NCI-H2081 (cell line): ENCODE results near the gene COL6A5.
"Not testable (repeated sequence)": the region's sequence is repeated elsewhere in the genome, so short reads cannot be mapped to it uniquely, and the experiment has no call there.

Source experiments
- DNase-seq, 2 experiments: peaks; one replicate each; lab custom pipeline; 2025; lab: John Stamatoyannopoulos, UW

COL6A5 gene

DNA sequence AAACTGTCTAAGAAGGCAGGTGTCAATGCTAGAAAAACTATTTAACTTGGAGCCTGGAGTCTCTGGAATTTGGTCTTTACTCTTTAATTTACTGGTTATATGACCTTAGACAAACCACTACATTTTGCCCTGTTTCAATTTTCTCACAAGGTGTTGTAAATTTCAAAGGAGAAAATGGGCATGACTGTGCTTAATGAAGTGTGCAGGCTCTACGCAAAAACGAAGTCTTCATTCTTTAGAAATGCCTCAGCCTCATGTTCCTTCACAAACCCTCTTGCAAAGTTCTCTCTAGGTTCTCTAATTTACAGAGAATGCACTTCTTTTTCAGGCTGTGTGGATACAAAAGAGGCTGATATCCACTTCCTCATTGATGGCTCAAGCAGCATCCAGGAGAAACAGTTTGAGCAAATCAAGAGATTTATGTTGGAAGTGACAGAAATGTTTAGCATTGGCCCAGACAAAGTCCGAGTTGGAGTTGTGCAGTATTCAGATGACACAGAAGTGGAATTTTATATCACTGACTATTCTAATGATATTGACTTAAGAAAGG, 39.1 kb downstream of the COL6A5 start:
- no peak for DNase-seq

DNA sequence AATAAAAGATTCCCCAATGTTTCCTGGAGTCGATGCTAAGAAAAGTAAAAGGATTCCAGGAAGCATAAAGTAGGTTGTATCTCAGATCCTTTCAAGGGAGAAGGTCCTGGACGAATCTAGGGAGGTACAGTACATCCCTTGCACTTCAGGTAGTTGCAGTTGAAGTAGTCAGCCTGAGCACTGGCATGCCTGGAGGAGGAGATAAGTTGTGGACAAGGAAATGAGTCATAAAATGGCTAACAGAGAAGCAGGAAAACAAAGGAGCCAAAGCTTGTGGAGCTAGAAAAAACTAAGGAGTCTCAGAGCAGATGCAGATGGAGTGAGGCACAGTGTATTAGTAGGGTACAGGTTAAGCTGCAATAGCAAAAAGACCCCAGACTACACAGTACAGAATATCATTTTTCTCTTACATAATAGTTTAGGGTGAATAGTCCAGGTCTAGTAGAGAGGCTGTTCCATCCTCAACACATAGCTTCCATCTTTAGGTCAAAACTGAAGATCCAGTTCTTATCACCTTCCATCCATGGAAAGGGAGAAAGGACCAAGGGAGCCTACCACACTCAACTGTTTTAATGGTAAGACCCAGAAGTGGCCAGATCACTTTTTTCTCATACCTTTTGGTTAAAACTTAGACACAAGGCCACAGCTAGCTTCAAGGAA, 41.3 kb downstream of the COL6A5 start:
- DNase-seq, result no peak

DNA sequence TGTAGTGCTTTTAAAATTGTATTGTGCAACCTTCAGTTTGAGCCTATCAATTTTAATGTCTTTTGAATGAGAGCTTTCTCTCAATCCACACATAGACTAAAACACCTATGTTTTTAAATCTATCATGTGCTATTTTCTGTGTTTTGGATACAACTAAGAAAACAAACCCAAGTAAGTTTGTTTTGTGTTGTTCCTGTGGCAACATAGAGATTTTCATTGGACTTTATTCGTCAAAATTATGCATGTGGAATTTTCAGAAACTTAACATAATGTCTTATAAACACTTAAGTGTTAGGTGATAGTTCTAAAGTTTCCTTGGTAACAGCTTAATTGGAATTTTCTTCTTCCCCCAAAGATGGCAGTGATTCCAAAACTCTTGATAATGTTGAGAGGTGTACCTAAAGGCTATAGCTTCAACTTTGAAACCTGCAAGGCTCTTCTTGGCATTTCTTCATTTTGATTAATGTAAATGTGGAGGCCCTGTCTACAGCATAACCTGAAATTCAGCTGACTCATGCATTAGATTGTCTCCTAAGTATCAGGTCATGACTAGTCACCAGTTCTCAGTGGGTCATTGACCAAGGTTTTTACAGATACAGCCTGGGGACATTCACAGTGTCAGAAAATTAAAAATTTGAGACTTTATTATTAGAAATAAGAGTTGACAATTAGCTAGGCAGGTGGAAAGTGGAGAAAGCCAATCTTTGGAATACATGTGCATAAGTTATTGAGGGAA, 44.4 kb downstream of the COL6A5 start:
- no peak for DNase-seq

DNA sequence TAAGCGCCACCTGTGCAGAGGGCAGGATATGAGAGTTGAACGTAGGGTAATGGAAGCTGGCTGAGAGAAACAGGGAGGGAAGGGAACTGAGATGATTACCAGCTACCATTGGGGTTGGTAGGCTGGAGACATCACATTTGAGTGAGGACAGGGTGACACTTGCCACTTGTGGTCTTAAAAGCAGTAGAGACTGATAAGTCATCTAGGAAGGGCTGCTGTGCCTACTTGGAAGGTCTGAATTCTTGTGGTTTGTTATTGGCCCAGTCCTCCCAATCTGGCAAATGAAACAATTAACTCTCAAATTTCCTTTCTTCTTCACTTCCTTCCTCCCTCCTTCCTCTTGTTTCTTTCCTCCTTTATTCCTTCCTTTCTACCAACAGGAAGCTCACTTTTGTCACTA, 46.8 kb downstream of the COL6A5 start:
- no peak for DNase-seq

DNA sequence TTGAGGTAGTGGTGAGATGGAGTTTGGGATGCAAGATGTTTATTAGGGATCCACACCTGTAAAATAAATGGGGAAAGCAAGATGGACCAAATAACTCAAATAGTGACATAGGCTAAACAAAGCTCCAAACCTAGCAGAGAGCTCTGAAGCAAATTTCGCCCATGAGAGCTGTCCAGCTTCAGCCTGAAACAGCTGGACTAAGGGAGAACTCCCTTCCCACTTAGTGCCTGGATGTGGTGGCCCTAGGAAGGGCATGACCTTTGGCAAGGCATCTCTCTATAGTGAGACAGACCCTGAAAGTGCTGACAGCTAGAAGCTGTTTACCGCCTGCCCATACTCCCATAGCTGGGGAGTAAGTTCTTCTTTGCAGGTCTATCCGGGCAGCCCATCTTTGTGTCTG, 48.1 kb downstream of the COL6A5 start:
- no peak for DNase-seq

DNA sequence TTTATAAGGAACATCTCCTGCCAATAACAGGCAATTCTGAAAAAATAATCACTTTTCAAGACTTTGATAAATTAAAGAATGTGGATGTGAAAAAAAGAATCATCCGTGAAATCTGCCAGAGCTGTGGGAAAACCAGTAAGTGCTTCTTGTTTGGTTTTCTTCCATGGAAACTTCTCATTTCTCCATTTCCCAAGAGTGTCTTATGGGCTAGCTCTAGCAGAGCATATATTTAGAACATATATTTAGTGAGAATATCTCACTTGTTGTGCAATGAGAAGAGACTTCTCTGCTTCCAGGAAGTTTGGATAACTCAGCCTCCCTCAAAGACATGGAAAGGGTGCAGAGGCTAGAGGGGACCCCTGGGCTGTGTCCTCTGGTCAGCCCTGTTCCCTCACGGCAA, 49.9 kb downstream of the COL6A5 start:
- DNase-seq, result no peak

DNA sequence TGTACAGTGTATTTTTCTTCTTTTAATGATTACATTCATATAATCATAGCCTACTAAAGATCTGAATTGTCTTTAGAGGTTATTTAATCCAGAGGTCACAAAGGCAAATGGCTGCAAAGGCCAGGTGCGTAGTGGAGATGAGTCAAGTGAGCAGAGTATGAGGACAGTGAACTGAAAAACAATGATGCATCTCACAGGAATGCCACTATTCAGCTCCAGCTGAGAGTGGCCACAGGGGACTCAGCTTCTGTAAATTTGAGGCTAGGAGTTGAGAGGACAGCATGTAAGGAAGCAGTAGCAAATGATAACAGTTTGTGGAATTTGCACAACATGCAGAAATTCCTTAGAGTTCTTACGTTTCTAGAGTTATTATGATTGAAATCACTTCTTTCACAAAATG, 50.4 kb downstream of the COL6A5 start:
- no peak for DNase-seq

DNA sequence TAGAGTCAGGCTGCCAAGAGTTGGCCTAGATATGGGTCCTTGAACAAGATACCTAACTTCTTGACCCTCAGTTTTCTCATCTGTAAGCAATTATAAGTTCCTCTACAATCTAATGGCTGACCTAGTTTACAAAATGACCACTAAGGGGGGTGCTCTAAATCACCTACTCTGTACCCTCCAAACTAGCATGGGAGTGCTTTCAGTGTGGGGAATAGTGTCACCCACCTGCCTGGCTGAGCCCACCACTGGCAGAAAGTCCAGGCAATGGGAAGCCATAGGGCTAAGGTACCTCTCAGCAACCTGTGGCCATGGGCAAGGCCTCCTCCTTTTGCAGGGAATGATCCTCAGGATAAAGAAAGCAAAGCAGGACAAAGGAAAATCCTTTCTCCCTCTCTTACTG, 58.9 kb downstream of the COL6A5 start:
- no peak for DNase-seq

DNA sequence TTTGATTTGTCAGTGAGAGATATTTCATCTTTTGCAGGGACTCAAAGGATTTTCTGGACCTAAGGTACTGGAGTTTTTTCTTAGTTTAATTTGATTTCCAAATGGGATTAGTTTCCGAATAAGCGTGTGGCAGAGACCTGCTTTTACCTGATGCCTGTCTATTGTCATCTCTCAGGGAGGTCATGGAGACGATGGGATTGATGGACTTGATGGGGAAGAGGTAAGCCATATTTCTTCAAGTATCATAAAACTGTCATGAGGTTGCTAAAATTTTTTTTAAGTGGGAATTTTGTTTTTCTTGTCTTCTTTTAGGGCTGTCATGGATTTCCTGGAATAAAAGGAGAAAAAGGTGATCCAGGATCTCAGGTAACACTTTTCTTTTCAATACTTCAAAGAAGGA, 60.5 kb downstream of the COL6A5 start:
- DNase-seq, result no peak

DNA sequence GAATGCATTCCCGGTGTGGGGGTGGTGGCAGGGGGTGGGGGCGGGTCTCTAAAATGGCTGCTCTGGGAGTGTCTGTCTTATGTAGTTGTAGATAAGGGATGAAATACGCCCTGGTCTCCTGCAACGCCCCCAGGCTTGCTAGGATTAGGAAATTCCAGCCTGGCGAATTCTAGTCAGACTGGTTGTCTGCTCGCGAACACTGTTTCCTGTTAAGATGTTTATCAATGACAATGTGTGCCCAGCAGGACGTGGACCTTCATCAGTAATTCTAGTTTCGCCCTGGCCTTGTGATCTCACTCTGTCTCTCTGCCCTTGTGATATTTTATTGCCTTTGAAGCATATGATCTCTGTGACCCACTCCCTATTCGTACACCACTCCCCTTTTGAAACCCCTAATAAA, 62.8 kb downstream of the COL6A5 start:
- DNase-seq, result not testable (repeated sequence)

DNA sequence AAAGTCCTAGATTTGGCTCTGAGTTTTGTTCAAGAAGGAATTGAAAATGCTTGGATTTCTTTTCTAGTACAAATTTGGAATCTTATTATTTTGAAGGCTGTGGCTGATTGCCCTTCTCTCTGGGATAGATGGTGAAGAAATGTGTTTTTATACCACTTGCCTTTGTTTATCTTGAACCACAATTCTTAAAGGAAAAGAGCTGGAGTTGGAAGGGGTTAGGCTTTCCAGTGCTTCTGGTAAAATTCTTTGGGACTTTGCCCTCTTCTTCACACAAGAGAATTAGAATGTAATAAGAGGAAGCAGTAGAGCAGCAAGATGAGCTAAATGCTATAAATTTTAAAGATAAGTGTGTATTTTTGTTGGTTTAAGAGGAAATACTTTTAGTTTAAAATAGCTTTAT, 65.8 kb downstream of the COL6A5 start:
- DNase-seq, result no peak

DNA sequence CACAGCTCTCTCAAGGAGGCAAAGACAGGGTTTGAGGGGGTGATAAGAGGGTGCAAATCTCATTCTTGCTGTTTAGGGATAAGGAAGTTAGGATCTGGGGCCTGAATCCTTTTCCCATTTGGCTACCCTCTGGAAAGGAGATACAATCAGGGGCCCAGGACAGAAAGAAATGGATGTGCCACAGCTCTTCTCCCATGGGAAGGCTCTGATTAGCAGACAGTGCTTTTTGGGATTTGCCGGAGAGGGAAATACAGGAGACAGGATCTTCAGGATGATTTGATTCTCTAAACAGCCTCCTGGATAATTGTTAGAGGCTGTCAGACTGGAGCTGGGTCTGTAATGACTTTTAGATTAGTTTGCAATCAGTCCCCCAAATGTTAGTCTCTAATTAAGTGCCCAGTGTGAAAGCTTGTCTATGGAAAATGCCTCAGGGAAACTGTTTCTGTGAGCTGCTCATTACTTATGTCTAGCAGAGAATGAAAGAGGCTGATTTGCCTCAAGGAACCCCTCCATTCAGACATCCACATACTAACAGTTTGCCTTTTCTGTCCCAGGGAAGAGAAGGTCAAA, 67.6 kb downstream of the COL6A5 start:
- DNase-seq, result no peak

DNA sequence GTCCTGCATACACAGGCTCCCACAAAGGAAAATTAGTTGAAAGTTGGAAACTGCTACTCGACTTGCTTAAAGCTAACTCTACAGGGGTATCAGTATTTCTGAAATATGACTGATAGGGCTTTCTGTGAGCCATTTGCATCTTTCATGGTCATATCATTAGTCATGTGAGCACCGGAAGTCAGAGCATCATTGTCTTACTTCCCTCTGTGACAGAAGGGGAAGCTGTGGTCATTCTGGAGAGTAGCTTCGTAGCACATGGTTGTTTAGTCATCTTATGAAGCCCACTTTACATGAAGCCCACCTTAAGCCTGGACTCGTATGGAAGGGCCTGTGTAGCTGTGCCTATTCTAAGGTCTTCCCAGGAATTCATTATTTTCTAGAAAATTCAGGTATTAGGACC, 69.0 kb downstream of the COL6A5 start:
- no peak for DNase-seq

DNA sequence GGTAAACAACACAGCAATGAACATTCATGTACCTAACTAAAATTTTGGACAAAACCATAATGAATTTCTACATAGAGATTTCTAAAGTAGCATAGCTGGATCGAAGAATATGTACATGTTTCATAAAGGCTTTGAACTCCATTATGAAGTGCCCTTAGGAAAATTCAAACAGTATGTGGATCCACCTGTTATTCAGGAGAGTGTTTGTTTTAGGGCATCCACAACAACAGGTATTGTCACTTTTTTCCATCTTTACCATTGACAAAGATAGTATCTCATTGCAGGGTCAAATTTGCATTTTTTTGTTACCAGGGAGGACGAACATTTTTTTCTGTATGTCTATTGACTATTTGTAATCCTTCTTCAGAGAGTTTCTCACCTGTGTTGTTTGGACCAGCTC, 75.0 kb downstream of the COL6A5 start:
- no peak for DNase-seq

DNA sequence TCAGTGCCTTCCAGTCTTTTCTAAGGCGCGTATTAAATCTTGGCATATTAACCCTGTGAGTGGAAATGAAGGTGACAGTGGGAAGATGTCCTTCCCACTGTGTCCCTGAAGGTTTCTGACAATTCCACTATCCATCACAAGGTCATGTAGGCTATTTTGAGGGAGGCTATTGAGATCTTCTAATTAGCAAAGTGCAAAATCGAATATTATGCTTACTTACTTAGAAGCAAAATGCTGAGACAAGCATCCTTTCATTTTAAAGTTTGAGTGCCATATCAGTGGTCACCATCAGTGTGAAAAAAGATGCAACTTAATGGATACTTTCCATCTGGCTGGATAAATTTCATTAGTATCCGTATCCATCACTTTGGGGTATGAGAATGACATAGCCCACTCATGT, 77.6 kb downstream of the COL6A5 start:
- DNase-seq, result no peak

DNA sequence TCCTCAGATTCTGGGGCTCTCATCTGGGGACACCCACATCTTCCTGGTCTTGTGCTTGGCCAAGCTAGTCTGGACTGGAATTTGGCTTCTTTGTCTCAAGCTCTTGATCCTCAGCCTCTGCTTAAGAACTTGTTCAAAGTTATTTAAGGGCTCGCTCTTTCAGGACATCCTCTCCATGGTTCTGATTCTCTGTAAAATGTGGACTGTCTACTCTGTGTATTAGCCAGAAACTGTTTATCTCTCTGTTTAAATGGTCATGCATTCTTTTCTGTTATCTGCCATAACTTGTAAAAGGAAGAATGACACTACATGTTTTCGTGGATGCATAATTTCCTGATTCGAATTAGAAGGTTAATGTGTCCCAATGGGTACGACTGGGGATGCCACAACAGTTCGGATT, 79.4 kb downstream of the COL6A5 start:
- DNase-seq, result no peak

DNA sequence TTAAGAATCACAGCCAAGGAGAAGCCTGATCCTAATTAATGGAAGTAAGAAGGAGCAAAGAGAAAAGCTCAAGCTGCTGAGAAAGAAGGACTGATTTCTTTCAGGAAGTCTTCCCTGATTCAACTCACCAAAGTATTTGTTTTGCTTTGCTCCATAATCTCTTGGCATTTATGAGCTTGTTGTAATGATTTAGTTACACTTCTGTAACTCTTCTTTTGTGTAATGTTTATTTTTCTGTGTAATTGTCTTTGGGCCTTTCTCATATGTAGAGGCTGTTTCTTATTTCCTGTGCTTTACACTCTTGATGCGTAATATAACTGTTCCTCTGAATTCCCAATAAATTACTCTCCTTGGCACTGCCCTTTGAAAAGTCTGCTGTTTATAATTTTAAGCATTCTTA, 80.0 kb downstream of the COL6A5 start:
- no peak for DNase-seq

DNA sequence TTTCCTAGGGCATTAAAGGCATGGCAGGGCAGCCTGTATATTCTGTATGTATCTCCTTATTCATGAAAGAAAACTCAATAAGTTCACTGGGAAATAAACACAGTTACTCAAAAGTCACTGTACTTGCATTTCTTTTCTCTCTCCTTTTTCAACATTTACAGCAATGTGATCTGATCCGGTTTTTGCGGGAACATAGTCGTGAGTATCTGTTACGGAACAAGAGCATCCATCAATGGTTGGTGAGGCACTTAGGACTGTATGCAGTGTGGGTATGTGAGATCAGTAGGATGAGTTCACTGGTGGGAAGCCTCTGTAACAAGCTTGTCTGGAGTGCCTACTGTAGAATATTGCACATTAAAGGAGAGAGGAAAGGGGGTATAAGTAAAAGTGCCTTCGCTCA, 80.7 kb downstream of the COL6A5 start:
- DNase-seq, result no peak

DNA sequence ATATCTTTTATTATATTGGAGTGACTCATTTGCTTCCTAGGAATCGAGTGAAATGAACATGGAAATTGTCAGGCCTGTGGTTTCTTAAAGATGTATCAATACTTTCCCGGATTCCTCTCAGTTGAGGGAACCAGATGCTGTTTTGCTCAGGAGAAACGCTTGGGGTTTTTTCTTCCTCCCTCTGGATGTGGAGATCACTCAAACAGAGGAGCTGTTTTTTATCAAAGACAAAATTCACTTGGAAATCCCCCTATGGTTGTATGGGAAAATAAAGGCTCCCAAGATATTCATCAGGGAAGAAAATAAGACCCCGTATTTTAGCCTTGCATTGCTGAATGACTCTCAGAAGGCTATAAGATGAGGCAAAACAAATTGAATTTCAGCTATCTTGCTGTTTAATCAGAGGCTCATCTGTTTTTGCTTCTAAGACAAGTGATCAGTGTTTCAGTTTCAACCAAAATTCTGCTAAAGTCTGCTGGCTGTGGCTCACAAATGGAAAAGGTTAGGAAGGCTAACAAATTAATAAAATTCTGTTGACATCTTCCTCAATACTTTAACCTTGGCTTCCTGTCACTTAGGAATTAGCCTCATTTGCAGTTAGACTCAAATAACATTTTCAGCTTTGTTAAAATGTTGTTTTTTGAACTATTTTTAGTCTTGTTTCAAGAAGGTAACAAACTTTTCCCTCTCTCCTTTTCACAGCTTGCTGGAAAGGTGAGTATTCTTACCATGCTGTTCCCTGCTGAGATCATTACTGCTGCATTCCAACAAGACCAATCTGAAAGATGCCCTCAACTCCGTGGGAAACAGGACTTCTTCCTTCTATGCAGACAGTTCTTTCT, 83.6 kb downstream of the COL6A5 start:
- DNase-seq, result no peak

DNA sequence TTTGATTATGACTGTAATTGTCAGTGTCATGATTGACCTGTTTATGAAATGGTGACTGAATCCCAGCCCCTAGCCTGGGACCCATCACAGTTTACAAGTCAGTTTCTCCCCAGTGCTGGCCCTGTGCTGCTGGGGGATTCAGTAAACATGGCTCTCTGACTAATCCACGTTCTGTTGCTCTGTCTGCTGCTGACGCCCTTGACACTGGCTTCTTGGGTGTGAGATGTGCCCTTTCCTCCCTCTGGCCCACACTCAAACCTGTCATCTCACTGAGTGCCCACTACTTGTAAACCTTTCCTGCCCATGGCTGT, 84.2 kb downstream of the COL6A5 start:
- no peak for DNase-seq

DNA sequence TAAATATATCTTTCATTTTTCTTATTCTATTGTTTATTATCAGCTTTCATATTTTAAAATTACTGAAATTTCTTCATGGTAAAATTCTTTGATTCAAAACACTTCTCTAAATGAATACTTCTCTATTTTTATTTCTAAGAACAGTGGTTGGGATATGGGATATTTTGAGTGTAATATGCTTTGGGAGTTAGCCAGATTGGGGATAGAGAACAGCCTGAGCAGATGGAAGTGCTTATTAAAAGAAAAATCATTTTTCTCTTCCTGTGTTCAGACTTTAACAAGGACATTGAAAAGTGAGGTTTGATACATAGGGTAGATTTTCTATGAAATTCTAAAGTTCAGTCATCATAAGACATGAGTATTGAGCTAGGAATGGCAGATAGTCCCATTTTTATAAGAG, 84.8 kb downstream of the COL6A5 start:
- no peak for DNase-seq

DNA sequence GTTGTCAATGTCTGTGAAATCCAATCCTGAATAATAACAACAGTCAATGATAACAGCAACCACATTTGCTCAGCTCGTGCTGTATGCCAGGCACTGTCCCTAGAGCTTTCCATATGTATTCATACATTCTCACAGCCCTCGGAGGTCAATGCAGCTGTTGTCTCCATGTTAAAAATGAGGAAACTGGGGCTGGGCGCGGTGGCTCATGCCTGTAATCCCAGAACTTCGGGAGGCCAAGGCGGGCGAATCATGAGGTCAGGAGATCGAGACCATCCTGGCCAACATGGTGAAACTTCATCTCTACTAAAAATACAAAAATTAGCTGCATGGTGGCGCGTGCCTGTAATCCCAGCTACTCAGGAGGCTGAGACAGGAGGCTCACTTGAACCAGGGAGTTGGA, 86.6 kb downstream of the COL6A5 start:
- not testable (repeated sequence) for DNase-seq

DNA sequence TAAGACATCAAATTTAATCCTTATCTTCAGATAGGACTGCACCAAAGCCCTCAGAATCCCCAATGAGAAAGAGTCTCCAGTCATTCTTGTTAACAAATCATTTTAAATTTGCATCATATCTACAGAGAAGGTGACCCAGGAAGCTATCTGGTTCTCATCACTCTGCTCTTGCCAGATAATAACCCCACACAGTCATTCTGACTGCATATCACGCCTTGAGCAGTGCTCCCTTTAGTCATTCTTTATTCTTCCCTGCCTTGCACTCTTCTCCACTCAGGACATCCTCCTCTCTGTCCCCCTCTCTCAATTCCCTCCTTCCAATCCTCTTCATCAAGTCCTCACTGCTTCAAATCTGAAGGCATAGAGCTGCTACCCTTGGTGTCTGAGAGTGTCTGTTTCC, 87.8 kb downstream of the COL6A5 start:
- DNase-seq, result no peak
